KG1 (cell line): ENCODE measurements around the gene EEF1AKMT2.
A peak's percentile ranks its signal among the peaks of the same experiment; 100 is the strongest.
"Not testable (repeated sequence)": the region's sequence is repeated elsewhere in the genome, so short reads cannot be mapped to it uniquely, and the experiment has no call there.

Source experiments
- DNase-seq: peaks from one replicate; lab custom pipeline; 2025; lab: John Stamatoyannopoulos, UW

EEF1AKMT2 gene

GRCh38 chr10:124791547-124792348 is at the start of gene EEF1AKMT2:
EEF1AKMT2 (minus strand) TSS chr10:124791887; CDS start chr10:124791833, 54 bp downstream.
- peak; percentile 85 for DNase-seq

- no peak for DNase-seq
These were observed 46.0 kb upstream of the EEF1AKMT2 start for GRCh38 chr10:124837687-124838086.

GRCh38 chr10:124831116-124831515 is 39.4 kb upstream of the EEF1AKMT2 start:
- no peak for DNase-seq

- DNase-seq: no peak
These were observed 38.8 kb upstream of the EEF1AKMT2 start for GRCh38 chr10:124830445-124830844.

GRCh38 chr10:124829447-124830115 is 37.9 kb upstream of the EEF1AKMT2 start:
- no peak for DNase-seq

- peak; percentile 15 for DNase-seq
These were observed 35.8 kb upstream of the EEF1AKMT2 start for GRCh38 chr10:124827474-124827873.

- DNase-seq: no peak
These were observed 34.6 kb upstream of the EEF1AKMT2 start for GRCh38 chr10:124826262-124826661.

GRCh38 chr10:124825702-124826101 is 34.0 kb upstream of the EEF1AKMT2 start:
- no peak for DNase-seq

- DNase-seq: not testable (repeated sequence)
These were observed 33.2 kb upstream of the EEF1AKMT2 start for GRCh38 chr10:124824932-124825331.

GRCh38 chr10:124824507-124824906 is 32.8 kb upstream of the EEF1AKMT2 start:
- no peak for DNase-seq

- no peak for DNase-seq
These were observed 29.8 kb upstream of the EEF1AKMT2 start for GRCh38 chr10:124821520-124821919.

- DNase-seq: no peak
These were observed 28.4 kb upstream of the EEF1AKMT2 start for GRCh38 chr10:124820121-124820520.

GRCh38 chr10:124802313-124802675 is 10.6 kb upstream of the EEF1AKMT2 start:
- no peak for DNase-seq

GRCh38 chr10:124799211-124799610 is 7.5 kb upstream of the EEF1AKMT2 start:
- DNase-seq: no peak

GRCh38 chr10:124798781-124799180 is 7.1 kb upstream of the EEF1AKMT2 start:
- no peak for DNase-seq

GRCh38 chr10:124798364-124798763 is 6.7 kb upstream of the EEF1AKMT2 start:
- DNase-seq: no peak

GRCh38 chr10:124792998-124793352 is 1.3 kb upstream of the EEF1AKMT2 start:
- DNase-seq: no peak

GRCh38 chr10:124782900-124783299 is 8.8 kb downstream of the EEF1AKMT2 start:
- DNase-seq: not testable (repeated sequence)

- no peak for DNase-seq
These were observed 22.9 kb downstream of the EEF1AKMT2 start for GRCh38 chr10:124768791-124769190.

- no peak for DNase-seq
These were observed 26.4 kb downstream of the EEF1AKMT2 start for GRCh38 chr10:124765256-124765655.

GRCh38 chr10:124763267-124763666 is 28.4 kb downstream of the EEF1AKMT2 start:
- DNase-seq: no peak

GRCh38 chr10:124762281-124762680 is 29.4 kb downstream of the EEF1AKMT2 start:
- DNase-seq: no peak

- no peak for DNase-seq
These were observed 35.4 kb downstream of the EEF1AKMT2 start for GRCh38 chr10:124756156-124756903.
